Loucy (cell line): ENCODE measurements around the gene CCDC126.

Experiments used
- EZH2phosphoT487 ChIP-seq: fragments of 200-600 bp; IDR thresholded peaks from 2 replicates; pipeline ENCODE4 v1.6.1; 2018; ENCODE audit warnings: antibody characterized with exemption, mild to moderate bottlenecking, moderate library complexity, borderline replicate concordance
- TF ChIP-seq, protein P1 (sequence below): fragments of 200-600 bp; sonication (generic); conservative IDR thresholded peaks from 2 replicates; pipeline ENCODE4 v1.5.1; 2014; ENCODE audit warnings: mild to moderate bottlenecking, antibody characterized with exemption, low read length

DNA sequence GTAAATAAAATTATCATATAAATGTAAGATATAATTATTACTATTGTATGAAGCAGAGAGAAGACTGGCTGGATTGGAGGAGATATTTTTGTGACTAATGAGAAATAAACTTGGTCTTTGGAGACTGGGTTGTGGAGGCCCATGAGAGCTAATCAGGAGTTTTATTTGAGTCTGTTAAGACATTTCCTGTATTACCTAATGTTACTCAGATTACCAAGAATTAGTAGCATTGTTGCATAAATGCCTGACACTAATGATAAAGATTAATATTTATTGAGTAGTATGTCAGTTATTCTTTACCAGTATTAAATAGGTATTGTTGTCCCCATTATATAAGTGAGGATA lies 7.1 kb downstream of the CCDC126 start:
- TF ChIP-seq EZH2phosphoT487: no peak
- TF ChIP-seq, protein P1, sequence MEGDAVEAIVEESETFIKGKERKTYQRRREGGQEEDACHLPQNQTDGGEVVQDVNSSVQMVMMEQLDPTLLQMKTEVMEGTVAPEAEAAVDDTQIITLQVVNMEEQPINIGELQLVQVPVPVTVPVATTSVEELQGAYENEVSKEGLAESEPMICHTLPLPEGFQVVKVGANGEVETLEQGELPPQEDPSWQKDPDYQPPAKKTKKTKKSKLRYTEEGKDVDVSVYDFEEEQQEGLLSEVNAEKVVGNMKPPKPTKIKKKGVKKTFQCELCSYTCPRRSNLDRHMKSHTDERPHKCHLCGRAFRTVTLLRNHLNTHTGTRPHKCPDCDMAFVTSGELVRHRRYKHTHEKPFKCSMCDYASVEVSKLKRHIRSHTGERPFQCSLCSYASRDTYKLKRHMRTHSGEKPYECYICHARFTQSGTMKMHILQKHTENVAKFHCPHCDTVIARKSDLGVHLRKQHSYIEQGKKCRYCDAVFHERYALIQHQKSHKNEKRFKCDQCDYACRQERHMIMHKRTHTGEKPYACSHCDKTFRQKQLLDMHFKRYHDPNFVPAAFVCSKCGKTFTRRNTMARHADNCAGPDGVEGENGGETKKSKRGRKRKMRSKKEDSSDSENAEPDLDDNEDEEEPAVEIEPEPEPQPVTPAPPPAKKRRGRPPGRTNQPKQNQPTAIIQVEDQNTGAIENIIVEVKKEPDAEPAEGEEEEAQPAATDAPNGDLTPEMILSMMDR: no peak
